Prostate gland (tissue), 2 donors: ENCODE results near the gene TBC1D24.

Experiments used
- CTCF ChIP-seq, 4 experiments: fragments of 200-600 bp in 2 of 4; fragments of 450-650 bp in 2 of 4; sonication (generic) in 2 of 4; IDR thresholded peaks; 1 replicate in 3 of 4; 2 replicates in 1 of 4; pipeline ENCODE4 v1.5.1; 2016 to 2019; ENCODE audit warnings: antibody characterized with exemption in 4 of 4, mild to moderate bottlenecking in 2 of 4, moderate library complexity in 2 of 4
- POLR2A ChIP-seq: fragments of 450-650 bp; IDR thresholded peaks from one replicate; pipeline ENCODE4 v1.6.1; 2016; ENCODE audit warnings: antibody characterized with exemption, mild to moderate bottlenecking

GRCh38 chr16:2487517-2487842 lies 12.6 kb downstream of the TBC1D24 start:
- TF ChIP-seq CTCF (IDR thresholded peaks at IDR 0.05) (no peak), POLR2A (no peak)
